Tibial nerve (tissue), 4 donors: Measurements from ENCODE around the gene ATP6V1E1.

ENCODE experiments used
- EP300 ChIP-seq, 2 donors: sonication (generic); formaldehyde crosslinking; IDR thresholded peaks; one replicate each; pipeline ENCODE4 v1.6.1; 2017; ENCODE audit warnings: antibody characterized with exemption in 2 of 2, mild to moderate bottlenecking in 1 of 2
- TF ChIP-seq, protein P1 (sequence below), 5 experiments: fragments of 200-600 bp in 3 of 5; fragments of 450-650 bp in 2 of 5; sonication (generic) in 3 of 5; IDR thresholded peaks; one replicate each; pipeline ENCODE4 v1.5.1; 2016 to 2019; ENCODE audit warnings: antibody characterized with exemption in 5 of 5, mild to moderate bottlenecking in 3 of 5, moderate library complexity in 2 of 5

DNA sequence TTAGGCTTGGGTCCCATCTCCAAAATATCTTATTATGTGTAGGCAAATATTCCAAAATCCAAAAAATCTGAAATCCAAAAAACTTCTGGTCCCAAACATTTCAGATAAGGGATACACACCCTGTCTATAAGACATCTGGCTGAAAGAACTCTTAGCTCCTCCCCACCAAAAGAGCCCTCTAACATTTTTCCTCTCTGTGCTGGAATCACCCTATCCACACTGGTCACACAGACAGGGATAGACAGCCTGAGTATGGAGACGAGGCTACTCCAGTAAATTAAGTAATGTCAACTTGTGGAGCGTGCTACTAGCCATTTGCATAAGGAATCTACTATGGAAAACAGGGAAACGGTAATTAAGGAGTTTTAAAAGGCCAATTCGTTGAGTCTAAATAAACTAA is 24.9 kb downstream of the ATP6V1E1 start:
- TF ChIP-seq EP300 (IDR thresholded peaks at IDR 0.05) = no peak
- TF ChIP-seq, protein P1, sequence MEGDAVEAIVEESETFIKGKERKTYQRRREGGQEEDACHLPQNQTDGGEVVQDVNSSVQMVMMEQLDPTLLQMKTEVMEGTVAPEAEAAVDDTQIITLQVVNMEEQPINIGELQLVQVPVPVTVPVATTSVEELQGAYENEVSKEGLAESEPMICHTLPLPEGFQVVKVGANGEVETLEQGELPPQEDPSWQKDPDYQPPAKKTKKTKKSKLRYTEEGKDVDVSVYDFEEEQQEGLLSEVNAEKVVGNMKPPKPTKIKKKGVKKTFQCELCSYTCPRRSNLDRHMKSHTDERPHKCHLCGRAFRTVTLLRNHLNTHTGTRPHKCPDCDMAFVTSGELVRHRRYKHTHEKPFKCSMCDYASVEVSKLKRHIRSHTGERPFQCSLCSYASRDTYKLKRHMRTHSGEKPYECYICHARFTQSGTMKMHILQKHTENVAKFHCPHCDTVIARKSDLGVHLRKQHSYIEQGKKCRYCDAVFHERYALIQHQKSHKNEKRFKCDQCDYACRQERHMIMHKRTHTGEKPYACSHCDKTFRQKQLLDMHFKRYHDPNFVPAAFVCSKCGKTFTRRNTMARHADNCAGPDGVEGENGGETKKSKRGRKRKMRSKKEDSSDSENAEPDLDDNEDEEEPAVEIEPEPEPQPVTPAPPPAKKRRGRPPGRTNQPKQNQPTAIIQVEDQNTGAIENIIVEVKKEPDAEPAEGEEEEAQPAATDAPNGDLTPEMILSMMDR (IDR thresholded peaks at IDR 0.05) = no peak
